NCI-H1105 (cell line): Measurements from ENCODE around the gene PPIP5K1.

ENCODE experiments used
- DNase-seq: peaks from one replicate; lab custom pipeline; 2025; lab: John Stamatoyannopoulos, UW

The PPIP5K1 gene

DNA sequence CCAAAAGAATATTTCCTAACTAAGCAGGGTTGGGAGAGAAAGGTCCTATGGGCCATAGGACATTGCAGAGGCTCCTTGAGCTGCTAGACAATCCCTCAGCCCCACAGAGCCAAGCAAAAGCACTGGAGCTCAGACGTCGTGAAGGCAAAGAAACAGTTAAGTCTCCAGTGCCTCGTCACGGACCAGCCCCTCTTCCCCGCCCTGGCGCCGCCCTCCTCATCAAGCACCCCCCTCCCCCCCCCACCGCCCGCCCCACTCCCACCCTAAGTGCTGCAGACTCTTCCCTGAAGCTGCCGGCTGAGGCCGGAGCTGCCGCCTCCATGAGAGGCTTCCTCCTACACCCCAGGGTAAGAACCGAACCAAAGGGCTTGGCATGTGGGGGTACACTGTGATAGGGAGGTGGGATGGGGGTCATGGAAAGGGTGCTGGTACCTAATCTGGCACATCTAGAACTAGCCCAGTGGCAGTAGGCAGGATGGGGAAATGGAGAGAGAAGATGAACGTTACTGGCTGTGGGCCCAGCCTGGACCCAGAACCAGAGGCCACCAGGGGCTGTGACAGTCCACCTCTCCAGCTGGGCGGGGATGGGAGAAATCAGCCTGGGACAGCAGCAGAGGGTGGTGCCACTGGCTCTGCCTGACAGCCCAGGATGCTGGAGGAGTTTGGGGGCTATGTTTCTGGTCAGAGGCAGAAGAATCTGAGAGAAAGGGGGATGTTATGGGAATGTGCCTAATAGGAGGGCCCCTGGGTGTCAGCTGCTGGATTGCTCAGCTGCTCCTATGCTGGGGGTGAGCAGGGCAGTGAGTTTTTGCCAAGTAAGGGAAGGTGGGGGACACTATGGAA lies 72.4 kb downstream of the PPIP5K1 start, which contains the start of gene MAP1A:
MAP1A (plus strand) TSS at position 255 of the 843 bp plus-strand sequence. CDS start 3,866 bp downstream, outside the sequence.
- peak; percentile 19 for DNase-seq

DNA sequence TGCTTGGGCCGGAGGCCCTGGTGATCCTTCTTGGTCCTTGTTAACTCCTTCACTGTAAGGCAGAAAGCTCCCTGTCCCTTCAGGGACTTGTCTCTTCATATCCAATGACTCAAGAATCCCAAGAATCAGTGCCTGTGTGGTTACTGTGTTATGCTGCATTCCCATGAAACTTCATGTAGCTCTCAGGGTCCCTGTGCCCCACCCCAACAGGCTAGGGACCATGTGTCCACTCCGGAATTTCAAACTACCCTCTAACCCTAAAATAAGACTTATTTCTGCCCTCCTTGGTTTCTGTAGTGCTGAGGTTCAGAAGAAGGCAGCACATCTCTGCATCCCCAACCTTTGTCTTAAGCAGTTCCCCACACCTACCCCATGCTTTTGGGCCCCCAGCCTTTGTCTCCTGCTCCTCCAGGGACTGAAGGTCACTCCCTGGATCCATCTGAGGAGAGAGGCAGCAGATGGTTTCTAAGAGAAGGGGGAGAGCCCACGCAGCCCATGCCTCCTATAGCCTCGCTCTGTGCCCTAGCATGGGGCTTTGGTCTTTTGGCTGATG lies 73.1 kb downstream of the PPIP5K1 start:
- no peak for DNase-seq

DNA sequence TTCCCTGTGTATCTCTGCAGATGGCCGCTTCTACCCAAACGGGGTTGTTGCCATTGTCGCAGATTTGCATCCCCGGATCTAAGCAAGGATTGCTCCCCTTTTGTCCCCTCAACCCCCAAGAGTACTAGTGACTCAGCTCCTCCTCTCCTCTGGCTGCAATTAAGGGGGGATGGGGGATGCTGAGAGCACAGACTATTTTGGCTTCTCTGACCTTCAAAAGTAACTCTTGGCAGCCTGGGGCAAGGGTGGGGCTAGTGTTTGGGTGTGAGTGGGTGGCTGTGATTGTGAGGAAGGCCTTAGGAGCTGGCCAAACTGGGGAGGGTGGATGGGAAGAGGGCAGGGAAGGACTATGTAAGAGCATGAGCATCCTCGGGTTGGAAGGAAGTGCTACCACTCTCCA lies 73.8 kb downstream of the PPIP5K1 start:
- no peak for DNase-seq

DNA sequence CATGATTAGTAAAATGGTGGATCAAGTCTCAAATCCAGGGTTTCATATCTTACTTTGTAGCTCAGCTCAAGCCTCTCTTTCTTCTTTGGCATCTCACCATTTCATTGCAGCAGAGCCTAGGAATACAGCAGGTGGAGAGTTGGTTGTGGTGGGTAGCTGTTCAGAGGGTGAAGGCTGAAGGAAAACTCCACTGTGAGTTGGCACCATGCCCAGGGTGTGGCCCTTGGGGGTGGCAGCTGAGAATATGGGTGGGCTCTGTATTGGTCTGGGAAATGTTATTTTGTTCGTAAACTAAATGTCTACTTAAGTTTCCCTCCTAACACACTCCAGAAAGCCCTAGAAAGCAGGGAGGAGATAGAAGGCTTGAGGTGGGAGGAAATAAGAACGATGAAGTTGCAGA lies 74.3 kb downstream of the PPIP5K1 start:
- no peak for DNase-seq

DNA sequence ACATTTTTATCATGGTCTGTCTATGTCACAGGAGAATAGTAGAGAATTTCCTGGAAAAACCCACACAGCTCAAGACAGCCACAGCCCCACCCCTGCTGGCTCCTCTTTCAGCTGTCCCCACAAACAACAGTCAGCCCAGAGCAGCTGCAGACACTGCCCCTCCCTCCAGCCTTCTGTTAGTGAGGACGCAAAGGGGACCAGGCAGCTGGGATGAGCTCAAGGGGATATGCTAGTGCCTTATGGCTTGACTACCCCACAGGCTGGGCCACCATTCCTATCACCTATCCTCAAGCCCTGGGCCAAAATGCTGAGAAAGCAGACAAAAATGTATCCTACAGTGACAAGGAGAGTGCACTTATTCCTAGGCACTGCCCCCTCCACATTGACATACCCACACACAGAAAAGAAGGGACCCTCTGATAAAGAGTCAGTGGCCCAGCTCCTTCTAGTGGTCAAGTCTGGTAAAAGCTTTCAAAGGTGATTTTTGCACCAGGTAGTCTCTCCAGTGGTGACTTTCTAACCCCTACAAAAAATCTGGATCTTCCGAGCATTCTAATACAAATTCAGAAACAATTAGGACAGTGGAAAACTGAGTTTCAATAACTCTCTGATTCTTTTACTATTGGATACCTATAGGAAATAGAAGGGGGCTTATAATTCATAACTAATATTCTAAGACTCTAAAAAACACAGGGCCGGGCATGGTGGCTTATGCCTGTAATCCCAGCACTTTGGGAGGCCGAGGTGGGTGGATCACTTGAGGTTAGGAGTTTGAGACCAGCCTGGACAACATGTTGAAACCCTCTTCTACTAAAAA lies 75.6 kb downstream of the PPIP5K1 start:
- no peak for DNase-seq

DNA sequence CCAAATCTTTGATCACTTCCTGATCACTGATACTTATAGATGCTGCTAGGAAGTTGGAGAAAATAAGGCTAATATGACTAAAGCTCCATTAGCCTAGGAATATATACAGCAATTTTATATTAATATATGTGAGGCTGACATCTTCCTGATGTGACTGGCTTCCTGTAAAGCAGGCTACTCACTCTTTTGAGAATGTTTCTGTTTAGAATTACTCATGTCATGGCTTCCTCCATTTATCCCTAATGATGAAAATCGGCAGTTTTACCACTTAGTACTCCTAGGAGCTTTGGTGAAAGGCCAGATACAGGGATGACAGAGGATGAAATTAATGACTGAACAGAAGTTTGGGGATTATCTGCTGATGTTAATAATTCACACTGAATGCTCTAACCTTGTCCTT lies 76.5 kb downstream of the PPIP5K1 start:
- no peak for DNase-seq

DNA sequence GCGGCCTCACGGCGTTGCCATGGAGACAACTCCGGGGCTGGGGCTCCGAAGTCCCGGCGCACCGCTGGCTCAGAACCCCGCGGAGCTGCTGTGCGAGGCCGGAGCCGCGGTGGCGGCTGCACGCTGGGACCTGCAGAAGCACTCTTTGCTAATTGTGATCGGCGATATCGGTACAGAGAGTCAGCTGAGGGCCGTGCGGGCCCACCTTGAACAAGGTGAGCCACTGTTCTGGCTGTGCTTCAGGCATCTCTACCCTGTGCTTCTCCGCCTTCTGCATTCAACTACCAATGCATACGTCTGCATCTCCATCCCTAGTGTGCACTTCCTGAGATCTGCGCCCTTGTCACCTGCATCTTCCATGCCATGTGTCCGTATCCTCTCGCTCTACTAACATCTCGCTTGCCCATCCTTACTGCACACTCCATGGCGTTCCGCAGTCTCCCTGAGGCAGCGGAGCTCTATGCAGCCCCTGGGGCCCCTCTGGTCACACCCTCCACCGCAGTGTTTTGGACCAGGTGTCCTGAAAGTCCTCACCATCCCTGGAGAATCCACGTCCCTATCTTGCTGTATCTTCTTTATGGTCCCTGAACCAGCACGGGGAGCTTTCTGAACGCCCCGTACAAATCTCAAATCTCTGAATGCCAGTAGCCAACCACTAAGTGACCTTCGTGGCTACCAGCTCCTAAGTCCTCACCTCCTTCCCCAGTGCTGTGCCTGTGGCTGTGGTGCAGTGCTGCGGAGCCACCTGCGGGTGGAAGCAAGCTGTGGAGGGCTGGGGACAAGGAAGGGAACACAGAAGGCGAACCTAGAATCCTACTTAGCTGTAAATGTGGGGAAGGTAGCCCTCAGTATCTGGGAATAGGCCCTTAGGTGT lies 78.8 kb downstream of the PPIP5K1 start:
- no peak for DNase-seq

DNA sequence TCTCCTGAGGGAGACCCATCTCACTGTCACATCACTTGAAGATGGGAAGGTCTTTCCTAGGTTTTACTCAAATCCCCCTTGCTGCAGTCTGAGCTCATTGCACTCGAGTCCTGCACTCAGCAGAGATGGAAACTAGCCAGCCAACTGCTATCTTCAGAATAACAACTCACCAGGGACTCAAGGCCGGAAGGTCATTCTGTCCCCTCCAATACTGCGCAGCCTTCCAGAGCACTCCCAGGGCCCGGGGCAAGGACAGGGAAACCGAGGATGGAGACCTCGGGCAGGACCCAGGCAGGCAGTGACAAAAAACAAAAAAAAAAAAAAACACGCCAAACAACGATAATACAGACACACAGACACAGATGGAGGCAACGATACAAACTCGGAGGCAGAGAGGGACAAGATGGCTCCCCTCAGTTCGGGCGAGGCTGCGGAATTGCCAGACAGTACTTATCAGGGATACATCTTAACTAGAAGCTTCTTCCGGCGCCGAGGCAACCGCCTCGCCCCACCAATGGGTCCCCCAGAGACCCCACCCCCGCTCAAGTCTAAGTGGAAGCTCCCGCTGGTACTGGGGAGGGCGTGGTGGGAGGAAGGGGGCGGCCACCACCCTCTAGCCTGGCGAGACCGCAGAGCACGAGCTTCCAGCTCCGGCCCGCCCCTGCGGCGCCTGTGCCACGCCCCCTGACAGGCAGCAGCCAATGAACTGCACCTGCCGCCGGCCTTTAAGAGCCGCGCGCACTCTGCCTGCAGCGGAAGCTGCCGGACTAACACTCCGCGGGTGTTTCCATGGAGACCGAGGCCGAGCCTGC lies 79.6 kb downstream of the PPIP5K1 start:
- DNase-seq = peak; percentile 93

DNA sequence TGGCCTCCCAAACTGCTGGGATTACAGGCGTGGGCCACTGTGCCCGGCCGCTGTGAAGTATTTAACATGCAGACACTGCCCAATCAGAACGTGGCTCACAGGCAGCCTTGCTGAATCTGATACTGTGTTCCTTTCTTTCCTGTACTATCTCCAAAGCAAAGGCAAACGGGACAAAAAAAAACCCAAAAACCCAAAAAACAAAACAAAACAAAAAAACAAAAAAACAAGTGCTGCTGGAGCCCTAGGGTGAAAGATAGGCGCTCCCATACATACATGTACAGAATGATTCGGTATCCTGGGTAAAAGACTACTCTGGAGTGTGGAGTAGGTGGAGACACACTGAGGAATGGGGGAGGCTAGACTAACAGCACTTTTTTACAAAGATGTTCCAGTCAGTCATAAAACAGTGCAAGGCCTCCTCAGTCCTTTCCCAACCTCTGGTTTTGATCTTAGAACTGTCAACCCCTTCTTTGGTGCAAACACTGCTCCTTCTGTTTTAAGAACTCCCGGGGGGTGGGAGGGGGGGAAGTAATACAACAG lies 80.3 kb downstream of the PPIP5K1 start:
- DNase-seq = no peak

DNA sequence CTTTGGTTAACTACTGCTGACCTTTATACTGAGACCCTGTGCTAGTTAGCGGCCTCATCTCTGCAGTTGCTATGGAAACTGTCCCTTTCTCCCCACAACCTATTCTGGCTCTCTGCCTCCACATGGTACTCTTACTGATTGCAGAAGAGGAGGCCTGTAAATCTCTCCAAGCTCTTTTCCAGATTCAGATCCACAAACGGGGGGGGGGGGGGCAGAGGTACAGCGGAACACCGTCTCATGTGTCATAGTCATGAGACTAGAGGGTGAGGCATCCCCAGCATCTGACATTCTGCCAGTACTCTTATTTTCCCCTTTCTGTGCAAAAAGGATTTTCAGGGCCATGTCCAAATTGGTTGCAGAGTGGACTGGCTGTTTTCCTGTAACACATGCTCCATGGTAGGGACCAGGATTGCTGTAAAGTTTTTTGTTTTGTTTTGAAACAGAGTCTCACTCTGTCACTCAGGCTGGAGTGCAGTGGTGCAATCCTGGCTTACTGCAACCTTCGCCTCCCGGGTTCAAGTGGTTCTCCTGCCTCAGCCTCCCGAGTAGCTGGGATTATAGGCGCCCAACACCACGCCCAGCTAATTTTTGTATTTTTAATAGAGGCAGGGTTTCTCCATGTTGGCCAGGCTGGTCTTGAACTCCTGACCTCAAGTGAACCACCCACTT lies 80.9 kb downstream of the PPIP5K1 start:
- peak; percentile 17 for DNase-seq

DNA sequence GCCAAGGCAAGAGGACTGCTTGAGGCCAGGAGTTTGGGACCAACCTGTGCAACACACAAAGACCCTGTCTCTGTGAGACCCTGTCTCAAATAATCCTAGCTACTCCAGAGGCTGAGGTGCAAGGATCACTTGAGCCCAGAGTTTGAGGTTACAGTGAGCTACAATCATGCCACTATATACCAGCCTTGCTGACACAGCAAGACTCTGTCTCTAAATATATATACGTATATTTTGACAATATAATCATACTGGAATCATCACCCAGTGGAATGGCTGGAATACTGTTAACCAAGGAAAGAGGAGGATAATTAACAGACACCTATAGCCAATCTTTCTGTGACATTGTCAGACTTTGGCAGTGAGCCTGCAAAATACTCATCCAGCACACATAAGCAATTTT lies 81.6 kb downstream of the PPIP5K1 start:
- DNase-seq = no peak

DNA sequence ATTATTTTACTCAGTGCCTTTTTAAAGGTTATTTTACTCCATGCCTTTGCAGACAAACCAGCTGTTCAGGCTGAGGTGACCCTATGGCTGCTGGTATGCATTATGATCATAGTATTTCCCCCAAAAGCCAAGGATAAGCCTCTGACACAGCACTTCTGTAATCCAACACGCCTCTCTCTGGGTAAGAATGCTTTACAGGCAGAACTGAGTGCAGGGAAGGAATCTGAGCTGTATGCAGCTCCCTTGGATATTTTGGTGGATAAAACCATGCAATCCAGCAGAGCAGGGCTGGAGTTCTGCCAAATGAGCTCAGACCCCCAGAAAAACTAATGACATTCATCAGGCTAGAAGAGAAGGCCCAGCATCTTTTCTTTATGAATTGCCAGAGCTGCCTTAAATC lies 84.3 kb downstream of the PPIP5K1 start:
- DNase-seq = no peak

DNA sequence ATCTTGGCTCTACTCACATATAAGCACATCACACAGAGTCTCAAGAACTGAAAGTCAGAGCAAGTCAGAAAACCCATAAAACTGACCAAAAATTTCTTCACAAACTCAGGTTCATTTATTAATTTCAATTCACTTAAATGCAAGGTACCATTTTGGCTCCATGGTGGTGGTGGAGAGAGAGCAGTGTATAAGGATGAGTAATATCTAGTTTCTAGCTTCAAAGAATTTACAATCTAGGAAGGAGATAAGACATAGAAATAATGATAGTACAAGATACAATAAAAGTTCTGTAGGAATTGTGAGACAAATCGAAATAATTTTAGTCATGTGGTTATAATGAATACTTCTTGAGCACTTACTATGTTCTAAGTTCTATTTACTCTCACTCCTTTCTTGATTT lies 90.4 kb downstream of the PPIP5K1 start:
- no peak for DNase-seq

DNA sequence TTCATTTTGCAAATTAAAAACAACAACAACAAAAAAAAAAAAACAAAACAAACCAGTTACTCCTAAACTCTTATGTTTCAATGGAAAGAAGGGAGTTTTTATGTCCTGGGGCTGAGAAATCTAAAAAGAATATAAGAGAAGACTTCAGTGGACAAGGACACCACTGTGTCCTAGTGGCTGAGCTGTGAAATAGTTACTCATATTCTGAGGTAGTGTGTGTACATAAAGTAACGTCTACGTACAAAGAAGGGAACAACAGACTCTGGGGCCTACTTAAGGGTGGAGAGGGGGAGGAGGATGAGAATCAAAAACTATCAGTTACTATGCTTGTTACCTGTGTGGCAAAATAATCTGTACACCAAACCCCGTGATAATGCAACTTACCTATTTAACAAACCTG lies 91.0 kb downstream of the PPIP5K1 start:
- no peak for DNase-seq

DNA sequence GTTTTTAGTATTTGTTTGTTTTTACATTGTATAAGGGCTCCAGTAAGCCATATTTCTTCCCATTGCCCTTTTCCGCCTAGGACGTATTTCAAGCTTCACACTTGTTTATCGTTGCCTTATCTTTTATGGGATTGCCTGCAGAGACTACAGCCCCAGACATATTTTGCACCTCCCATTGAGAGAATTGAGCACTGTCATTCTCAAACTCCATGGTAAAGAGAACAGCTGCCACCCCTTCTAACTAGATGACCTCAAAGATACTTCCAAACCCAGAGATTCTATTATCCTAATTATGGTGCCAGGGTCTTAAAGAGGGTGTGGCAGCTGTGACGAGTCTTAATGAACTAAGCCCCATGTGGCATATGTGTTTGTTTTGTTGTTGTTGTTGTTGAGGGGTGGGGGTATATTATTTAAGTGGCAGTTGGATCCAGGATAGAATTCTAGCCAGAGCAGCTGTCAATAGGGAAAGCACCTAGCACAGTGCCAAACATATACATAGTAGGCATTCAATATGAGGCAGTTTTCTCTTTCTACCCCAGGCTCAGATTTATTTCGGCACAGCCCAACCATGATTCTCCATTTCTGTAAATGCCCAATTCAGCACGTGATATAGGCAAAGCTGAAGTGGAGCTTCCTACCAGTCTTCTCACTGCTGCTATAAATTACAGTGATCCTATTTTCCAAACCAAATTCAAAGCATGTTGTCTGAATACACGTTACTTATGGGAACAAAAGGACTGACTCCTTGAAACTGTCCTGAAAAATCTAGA lies 96.1 kb downstream of the PPIP5K1 start:
- no peak for DNase-seq

DNA sequence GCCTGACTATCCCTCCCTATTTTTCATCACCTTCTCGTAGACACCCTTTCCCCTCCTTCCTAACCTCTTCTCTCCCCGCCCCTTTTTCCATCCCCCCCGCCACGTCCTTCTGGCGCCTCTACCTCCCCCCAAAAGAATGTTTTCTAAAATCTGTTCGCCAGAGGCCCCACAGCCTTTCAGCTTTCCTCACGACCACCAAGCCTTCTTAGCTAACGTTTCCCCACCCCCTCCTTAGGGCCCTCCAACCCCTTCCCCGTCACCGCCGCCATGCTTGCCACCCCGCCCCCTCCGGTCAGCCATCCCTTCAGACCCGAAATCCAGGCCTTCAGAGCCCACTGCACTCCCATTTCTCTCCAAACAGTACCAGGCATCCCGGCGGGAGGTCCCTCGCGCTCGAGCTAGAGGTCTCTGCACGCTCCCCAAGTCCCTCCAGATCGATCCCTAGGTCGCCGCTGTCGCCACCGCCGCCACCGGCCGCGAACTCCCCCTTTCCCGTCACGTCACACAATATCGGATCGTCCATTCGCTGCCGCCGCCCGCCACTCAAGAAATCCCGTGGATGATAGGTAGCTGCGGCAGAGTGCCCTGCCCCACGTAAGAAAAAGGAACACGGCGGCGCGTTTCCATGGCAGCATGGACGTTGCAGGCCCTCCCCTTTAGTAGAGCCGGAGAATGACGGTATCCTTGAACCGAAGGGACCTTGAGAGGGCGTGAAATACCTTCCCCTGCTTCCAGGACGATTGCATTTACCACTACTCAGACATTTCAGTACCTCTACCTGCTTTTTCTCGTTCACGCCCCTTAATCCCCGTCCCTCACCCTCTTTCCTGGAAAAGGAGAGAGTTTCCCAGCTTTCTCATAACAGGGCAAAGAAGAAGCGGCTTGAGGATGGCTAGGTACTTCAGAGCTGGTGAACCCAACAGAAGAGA lies 97.1 kb downstream of the PPIP5K1 start, which contains the start of gene TP53BP1:
TP53BP1 (minus strand) TSS at position 484 of the 929 bp plus-strand sequence; CDS start at position 371, 113 bp downstream.
- DNase-seq = peak; percentile 86

DNA sequence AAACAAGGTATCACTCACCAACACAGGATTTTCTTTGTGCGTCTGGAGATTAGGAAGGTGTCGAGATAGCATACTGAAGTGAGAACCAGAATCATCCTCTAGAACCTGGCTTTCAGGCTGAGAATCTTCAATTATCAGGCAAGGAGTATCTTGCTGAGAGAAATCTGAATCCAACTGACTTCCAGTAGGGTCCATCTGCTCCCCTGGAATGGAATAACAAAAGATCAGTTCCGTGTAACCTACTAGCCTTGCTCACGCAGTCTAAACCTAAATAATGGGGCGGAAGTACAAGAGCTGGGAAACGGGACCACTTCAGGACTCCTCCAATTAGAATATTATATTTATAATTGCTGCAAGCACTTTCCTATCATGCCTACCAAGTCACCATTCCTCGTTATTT lies 97.7 kb downstream of the PPIP5K1 start:
- no peak for DNase-seq

DNA sequence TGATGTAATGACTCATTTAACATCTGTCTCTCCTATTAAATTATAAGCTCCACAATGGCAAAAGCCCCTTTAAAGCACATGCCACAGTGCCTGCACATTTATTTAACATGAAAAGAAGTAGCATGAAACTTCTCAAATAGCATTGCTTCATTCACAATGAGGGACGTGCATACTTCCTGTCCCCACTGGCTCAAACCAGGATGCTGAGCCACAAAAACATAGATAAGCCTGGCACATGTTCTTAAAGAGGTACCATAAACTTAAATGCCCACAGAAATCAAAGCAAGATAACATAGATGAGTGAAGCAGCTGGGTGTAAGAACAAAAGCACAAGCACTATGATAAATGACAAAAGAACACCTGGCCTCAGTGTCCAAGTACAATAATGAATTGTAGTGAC lies 100.8 kb downstream of the PPIP5K1 start:
- no peak for DNase-seq
